ENCODE measurements around the gene SBF2.

DNA sequence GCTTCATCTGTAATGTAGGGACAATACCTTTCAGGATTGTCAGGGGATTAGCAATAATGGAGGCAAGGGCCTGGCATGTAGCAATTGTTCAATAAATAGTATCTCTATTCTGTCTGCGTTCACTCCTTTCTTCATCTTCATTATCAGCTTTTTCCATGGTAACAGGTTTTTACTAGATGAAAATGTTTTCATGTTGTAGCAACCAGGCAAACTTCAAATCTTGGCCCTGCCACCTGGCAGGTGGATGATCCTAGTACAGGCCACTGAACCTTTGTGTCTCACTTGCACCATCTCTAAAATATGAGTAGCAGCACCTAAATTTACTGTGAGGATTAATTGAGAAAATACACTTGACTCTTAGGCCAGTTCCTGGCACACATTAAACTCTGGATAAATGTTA is 546.8 kb downstream of the SBF2 start:
- TF ChIP-seq, protein P1, sequence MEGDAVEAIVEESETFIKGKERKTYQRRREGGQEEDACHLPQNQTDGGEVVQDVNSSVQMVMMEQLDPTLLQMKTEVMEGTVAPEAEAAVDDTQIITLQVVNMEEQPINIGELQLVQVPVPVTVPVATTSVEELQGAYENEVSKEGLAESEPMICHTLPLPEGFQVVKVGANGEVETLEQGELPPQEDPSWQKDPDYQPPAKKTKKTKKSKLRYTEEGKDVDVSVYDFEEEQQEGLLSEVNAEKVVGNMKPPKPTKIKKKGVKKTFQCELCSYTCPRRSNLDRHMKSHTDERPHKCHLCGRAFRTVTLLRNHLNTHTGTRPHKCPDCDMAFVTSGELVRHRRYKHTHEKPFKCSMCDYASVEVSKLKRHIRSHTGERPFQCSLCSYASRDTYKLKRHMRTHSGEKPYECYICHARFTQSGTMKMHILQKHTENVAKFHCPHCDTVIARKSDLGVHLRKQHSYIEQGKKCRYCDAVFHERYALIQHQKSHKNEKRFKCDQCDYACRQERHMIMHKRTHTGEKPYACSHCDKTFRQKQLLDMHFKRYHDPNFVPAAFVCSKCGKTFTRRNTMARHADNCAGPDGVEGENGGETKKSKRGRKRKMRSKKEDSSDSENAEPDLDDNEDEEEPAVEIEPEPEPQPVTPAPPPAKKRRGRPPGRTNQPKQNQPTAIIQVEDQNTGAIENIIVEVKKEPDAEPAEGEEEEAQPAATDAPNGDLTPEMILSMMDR (IDR thresholded peaks at IDR 0.05) = no peak
- TF ChIP-seq POLR2A (IDR thresholded peaks at IDR 0.05) = no peak
